Measurements from ENCODE around the gene SLC2A4. TPM values are rescaled to one million over a fixed set of nuclear protein-coding genes. Genes with fewer than 3 reads are reported as not detected.

Gene SLC2A4
- total RNA-seq, 2 experiments from 2014 or later: 0.16 to 0.25 TPM

DNA sequence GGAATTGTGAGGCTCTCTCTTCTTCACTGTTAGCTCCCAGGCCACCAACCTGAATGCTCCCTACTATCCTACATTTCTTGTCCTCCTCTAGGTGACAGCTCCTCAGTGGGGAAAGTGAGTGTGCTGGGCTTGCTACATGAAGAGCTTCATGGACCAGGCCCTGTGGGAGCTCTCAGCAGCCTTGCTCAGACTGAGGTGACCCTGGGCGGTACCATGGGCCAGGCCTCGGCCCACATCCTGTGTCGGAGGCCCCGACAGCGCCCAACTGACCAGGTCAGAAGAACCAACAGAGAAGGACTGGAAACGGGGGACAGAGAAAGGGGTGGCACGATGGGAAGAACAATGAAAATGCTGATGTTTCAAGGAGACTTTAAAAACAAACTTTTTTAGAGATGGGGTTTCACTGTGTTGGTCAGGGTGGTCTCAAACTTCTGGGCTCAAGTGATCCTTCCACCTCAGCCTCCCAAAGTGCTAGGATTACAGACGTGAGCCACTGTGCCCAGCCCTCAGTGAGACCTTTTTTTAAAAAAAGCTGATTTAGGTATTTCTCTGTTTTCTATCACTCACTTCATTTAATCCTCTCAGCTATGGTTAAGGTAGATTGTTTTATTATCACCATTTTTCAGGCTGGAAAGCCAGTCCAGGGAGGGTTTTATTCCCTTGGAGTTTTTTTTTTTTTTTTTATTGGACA lies 24.6 kb upstream of the SLC2A4 start:
- CTCF ChIA-PET: interaction anchor here (0.7 to 0.8 kb wide), 2 partner anchors 24 to 36 kb away, joined by 3 read pairs; partner anchors contain the start of gene SLC2A4
- Mint-ChIP-seq H3K27ac (peak overlapping the region; percentile 17), H3K27me3 (peaks cover 3% of the 10 kb centered on the region), H3K36me3 (ENCODE audit: low read depth) (peaks cover 36% of the 10 kb centered on the region), H3K4me3 (no peak overlapping the region), H3K4me1 (peaks cover 21% of the 10 kb centered on the region), H3K9me3 (ENCODE audit: low read depth) (no peaks in the 10 kb centered on the region)
- POLR2A ChIA-PET: interaction anchor here (0.6 kb wide), 2 partner anchors 43 to 74 kb away, joined by 4 to 14 read pairs; no protein-coding TSS in a partner anchor
- intact Hi-C loops (cut with DNase I, micrococcal nuclease): no loop called here
- ATAC-seq (no peak), DNase-seq (no peak)

GRCh38 chr17:7258731-7259554 lies 22.6 kb upstream of the SLC2A4 start:
- POLR2A ChIA-PET: interaction anchor here (0.6 kb wide), 1 partner anchor 32 kb away, joined by 5 read pairs; no protein-coding TSS in a partner anchor
- CTCF ChIA-PET: interaction anchor here (1.0 kb wide), 1 partner anchor 39 kb away, joined by 3 read pairs; the partner anchor contains the start of genes ACADVL and DLG4
- Mint-ChIP-seq H3K9me3 (ENCODE audit: low read depth) (no peaks in the 10 kb centered on the region), H3K27ac (no peak overlapping the region), H3K4me3 (no peak overlapping the region), H3K27me3 (peaks cover 17% of the 10 kb centered on the region), H3K36me3 (ENCODE audit: low read depth) (peaks cover 25% of the 10 kb centered on the region), H3K4me1 (peaks cover 28% of the 10 kb centered on the region)
- intact Hi-C loops (cut with DNase I, micrococcal nuclease): no loop called here
- ATAC-seq (no peak), DNase-seq (no peak)

DNA sequence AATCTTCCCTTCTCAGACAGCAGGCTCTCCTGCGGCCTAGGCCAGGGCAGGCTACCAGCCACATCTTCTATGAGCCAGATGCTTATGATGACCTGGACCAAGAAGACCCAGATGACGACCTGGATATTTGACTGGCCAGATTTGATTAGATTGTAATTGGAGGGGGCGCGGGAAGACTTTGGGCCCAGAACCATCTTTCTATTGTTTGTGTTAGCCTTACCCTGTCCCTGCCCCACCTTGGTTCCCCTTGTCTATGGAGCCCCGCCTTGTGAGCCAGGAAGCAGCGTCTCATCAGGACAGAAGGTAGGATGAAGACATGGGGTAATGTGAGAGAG lies 22.0 kb upstream of the SLC2A4 start:
- H3K9me3 Mint-ChIP-seq (ENCODE audit: low read depth): no peaks in the 10 kb centered on the region
- ChIA-PET POLR2A (no interaction called here), CTCF (no interaction called here)
- intact Hi-C loops (cut with DNase I, micrococcal nuclease): no loop called here
- ATAC-seq: no peak
- no peak for DNase-seq
- H3K27ac Mint-ChIP-seq: no peak overlapping the region
- H3K4me1 Mint-ChIP-seq: peaks cover 28% of the 10 kb centered on the region
- peaks cover 22% of the 10 kb centered on the region for H3K27me3 Mint-ChIP-seq
- H3K4me3 Mint-ChIP-seq: no peak overlapping the region
- peaks cover 22% of the 10 kb centered on the region for H3K36me3 Mint-ChIP-seq (ENCODE audit: low read depth)

DNA sequence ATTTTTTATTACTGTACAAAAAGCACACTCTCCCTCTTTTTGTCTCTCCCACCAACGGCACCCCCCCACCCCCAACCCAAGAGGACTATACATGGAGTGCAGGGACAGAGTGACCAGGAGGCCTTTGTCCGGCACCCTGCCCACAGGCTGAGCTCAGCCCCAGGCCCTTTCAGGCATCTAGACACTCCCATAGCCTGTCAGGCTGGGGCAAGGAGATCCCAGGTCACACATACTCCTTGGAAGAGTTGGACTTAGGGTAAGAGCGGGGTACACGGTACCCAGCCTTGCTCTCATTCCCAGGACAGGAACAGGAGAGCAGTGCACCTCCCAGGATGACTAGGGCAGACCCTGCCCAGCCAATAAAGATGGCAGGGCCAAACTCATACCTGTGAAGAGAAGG lies 21.4 kb upstream of the SLC2A4 start:
- H3K27ac Mint-ChIP-seq: no peak overlapping the region
- H3K4me1 Mint-ChIP-seq: peaks cover 28% of the 10 kb centered on the region
- H3K27me3 Mint-ChIP-seq: peaks cover 23% of the 10 kb centered on the region
- POLR2A ChIA-PET: interaction anchor here (0.5 kb wide), 1 partner anchor 153 kb away, joined by 4 read pairs; no protein-coding TSS in a partner anchor
- no peaks in the 10 kb centered on the region for H3K9me3 Mint-ChIP-seq (ENCODE audit: low read depth)
- H3K4me3 Mint-ChIP-seq: no peak overlapping the region
- CTCF ChIA-PET: no interaction called here
- DNase-seq (no peak), ATAC-seq (no peak)
- H3K36me3 Mint-ChIP-seq (ENCODE audit: low read depth): peaks cover 17% of the 10 kb centered on the region
- intact Hi-C loops (cut with DNase I, micrococcal nuclease): loop anchor here in 1 of 2 experiments (5.0 kb wide), 1 partner anchor 37 kb away; no protein-coding TSS in a partner anchor

DNA sequence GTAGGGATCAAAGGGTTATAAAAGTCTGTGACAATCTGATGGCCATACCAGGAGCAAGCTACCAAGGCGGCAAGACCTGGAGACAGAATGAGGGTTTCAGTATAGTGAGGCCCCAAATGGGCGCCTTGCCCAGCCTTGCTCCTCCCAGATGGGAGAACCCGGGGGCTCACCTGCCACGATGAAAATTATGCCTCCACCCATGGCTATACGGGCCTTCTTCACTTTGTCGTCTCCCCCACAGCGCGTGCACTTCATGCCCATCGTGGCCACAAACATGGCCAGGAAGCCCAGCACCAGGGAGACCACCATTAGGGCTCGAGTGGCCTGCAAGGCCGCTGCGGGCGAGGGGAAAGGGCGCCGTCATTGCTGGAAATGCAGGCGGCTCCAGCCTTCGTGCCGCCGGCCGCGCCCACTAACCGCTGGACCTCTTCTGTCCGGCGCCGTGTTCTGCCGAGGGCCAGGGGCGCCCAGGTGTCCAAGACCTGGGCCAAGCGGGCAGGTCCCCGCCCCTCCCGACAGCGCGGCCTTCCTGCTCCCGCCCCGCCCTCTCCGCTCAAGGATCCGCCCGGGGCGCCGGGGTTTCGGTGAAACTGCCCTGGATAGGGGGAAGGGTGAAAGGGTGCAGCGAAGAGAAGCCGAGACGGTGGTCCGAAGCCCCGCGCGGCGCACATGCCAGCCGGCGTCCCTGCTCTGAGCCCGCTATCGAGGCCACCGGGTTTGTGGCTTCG lies 20.7 kb upstream of the SLC2A4 start:
- Mint-ChIP-seq H3K27me3 (peaks cover 23% of the 10 kb centered on the region), H3K4me1 (peaks cover 28% of the 10 kb centered on the region), H3K36me3 (ENCODE audit: low read depth) (peaks cover 17% of the 10 kb centered on the region), H3K9me3 (ENCODE audit: low read depth) (no peaks in the 10 kb centered on the region), H3K27ac (no peak overlapping the region), H3K4me3 (peak overlapping the region; percentile 33)
- DNase-seq (peak; percentile 57), ATAC-seq (peak; percentile 41)
- ChIA-PET POLR2A (no interaction called here), CTCF (no interaction called here)
- intact Hi-C loops (cut with DNase I, micrococcal nuclease): loop anchor here in 1 of 2 experiments (5.0 kb wide), 1 partner anchor 36 kb away; no protein-coding TSS in a partner anchor

GRCh38 chr17:7261379-7262191 lies 19.9 kb upstream of the SLC2A4 start:
- ChIA-PET CTCF (no interaction called here), POLR2A (interaction anchor here (0.6 kb wide), 1 partner anchor 14 kb away, joined by 4 read pairs; no protein-coding TSS in a partner anchor)
- intact Hi-C loops (cut with DNase I, micrococcal nuclease): loop anchor here in 1 of 2 experiments (5.0 kb wide), 1 partner anchor 36 kb away; no protein-coding TSS in a partner anchor
- H3K36me3 Mint-ChIP-seq (ENCODE audit: low read depth): peaks cover 9% of the 10 kb centered on the region
- peak; percentile 40 for ATAC-seq
- peak; percentile 42 for DNase-seq
- peak overlapping the region; percentile 45 for H3K4me3 Mint-ChIP-seq
- no peaks in the 10 kb centered on the region for H3K9me3 Mint-ChIP-seq (ENCODE audit: low read depth)
- H3K4me1 Mint-ChIP-seq: peaks cover 28% of the 10 kb centered on the region
- peaks cover 23% of the 10 kb centered on the region for H3K27me3 Mint-ChIP-seq
- H3K27ac Mint-ChIP-seq: no peak overlapping the region

GRCh38 chr17:7262192-7262934 lies 19.2 kb upstream of the SLC2A4 start, which contains the start of gene CLDN7:
Gene CLDN7, minus strand, starts transcription at chr17:7262478. Its CDS starts 435 bp downstream, at chr17:7262043.
- DNase-seq (no peak), ATAC-seq (no peak)
- H3K4me1 Mint-ChIP-seq: peaks cover 28% of the 10 kb centered on the region
- POLR2A ChIA-PET: no interaction called here
- CTCF ChIA-PET: no interaction called here
- peaks cover 5% of the 10 kb centered on the region for H3K36me3 Mint-ChIP-seq (ENCODE audit: low read depth)
- peak within 1 kb of the TSS; percentile 24 for H3K27ac Mint-ChIP-seq
- H3K9me3 Mint-ChIP-seq (ENCODE audit: low read depth): no peaks in the 10 kb centered on the region
- peak within 1 kb of the TSS; percentile 45 for H3K4me3 Mint-ChIP-seq
- intact Hi-C loops (cut with DNase I, micrococcal nuclease): loop anchor here in 1 of 2 experiments (5.0 kb wide), 1 partner anchor 35 kb away; no protein-coding TSS in a partner anchor
- H3K27me3 Mint-ChIP-seq: peaks cover 25% of the 10 kb centered on the region

DNA sequence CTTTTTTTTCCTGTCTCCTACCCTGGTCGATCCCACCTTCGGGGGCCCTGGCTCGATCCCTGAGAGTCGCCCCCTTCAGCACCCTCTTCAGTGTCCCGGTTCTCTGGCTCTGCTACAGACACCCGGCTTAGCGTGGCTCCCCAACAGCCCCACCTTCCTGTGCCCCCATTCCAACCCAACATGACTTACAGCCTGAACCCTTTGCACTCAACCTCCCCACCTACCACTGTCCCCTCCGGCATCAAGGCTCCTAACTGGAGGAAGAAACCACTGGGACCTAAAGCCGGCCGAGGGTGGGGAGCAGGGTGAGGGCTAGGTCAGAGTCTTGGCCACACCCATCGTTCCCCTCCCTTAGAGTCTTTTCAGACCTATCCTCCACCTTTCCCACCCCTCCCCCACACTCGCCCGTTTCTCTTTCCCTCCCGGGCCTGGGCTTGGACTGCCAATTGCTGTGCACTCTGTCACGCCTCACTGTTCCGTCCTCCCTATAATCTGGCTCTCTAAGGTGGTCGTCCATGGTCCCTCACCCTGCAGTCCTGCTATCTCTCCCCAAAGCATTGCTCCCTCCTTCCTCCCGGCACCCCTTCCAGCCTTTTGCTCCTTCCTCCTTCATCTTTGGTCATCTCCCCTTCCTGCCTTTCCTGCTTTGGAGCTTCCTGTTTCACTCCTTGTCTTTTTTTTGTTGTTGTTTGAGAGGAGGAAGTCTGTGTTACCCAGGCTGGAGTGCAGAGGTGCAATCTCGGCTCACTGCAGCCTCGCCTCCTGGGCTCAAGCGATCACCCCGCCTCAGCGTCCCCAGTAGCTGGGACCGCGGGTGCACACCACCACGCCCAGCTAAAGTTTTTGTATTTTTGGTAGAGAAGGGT lies 18.4 kb upstream of the SLC2A4 start:
- CTCF ChIA-PET: no interaction called here
- ATAC-seq (peak; percentile 14), DNase-seq (peak; percentile 57)
- intact Hi-C loops (cut with DNase I, micrococcal nuclease): loop anchor here in 1 of 2 experiments (5.0 kb wide), 1 partner anchor 34 kb away; no protein-coding TSS in a partner anchor
- Mint-ChIP-seq H3K9me3 (ENCODE audit: low read depth) (no peaks in the 10 kb centered on the region), H3K27ac (peak overlapping the region; percentile 24), H3K27me3 (peaks cover 25% of the 10 kb centered on the region), H3K4me3 (peak overlapping the region; percentile 35), H3K4me1 (peaks cover 28% of the 10 kb centered on the region), H3K36me3 (ENCODE audit: low read depth) (peaks cover 5% of the 10 kb centered on the region)
- POLR2A ChIA-PET: interaction anchor here (1.0 kb wide), 1 partner anchor 24 kb away, joined by 3 read pairs; the partner anchor contains the start of gene PHF23

GRCh38 chr17:7263801-7264078 lies 17.8 kb upstream of the SLC2A4 start:
- intact Hi-C loops (cut with DNase I, micrococcal nuclease): loop anchor here in 1 of 2 experiments (5.0 kb wide), 1 partner anchor 34 kb away; no protein-coding TSS in a partner anchor
- ATAC-seq (no peak), DNase-seq (no peak)
- Mint-ChIP-seq H3K4me1 (peaks cover 28% of the 10 kb centered on the region), H3K36me3 (ENCODE audit: low read depth) (peaks cover under 1% of the 10 kb centered on the region), H3K4me3 (peak overlapping the region; percentile 35), H3K27ac (peak overlapping the region; percentile 59), H3K27me3 (peaks cover 25% of the 10 kb centered on the region), H3K9me3 (ENCODE audit: low read depth) (no peaks in the 10 kb centered on the region)
- ChIA-PET CTCF (no interaction called here), POLR2A (interaction anchor here (1.0 kb wide), 1 partner anchor 24 kb away, joined by 3 read pairs; the partner anchor contains the start of gene PHF23)

All from activated CD4-positive, alpha-beta T cell treated with anti-CD3 and anti-CD28 coated beads for 36 hours (primary cell).